Stomach (tissue), 9 donors: ENCODE data around the gene ELMO1. TPM values are rescaled to one million over a fixed set of nuclear protein-coding genes. Genes with fewer than 3 reads are reported as not detected.

Source experiments
- DNase-seq, 2 donors: peaks; one replicate each; pipeline versions ENCODE4 v3.0.0 to v3.0.0-alpha.2; 2013 to 2019
- H3K27ac ChIP-seq, 5 donors: fragments of 200-600 bp in 4 of 5; sonication (generic) in 4 of 5; one replicate each; pipeline ENCODE4 v1.5.1; 2013 to 2019; ENCODE audit warnings: mild to moderate bottlenecking in 1 of 5, moderate library complexity in 1 of 5
- H3K27me3 ChIP-seq, 3 donors: fragments of 200-600 bp; sonication (generic); one replicate each; pipeline ENCODE4 v1.5.1; 2017 to 2019; ENCODE audit warnings: mixed run types in 1 of 3
- H3K36me3 ChIP-seq, 4 donors: fragments of 200-600 bp; sonication (generic); 1 replicate in 3 of 4; 2 replicates in 1 of 4; pipeline ENCODE4 v1.5.1; 2016 to 2019
- H3K4me1 ChIP-seq, 4 donors: fragments of 200-600 bp; sonication (generic); one replicate each; pipeline ENCODE4 v1.5.1; 2016 to 2019
- H3K4me3 ChIP-seq, 4 donors: fragments of 200-600 bp; sonication (generic) in 3 of 4; one replicate each; pipeline ENCODE4 v1.5.1; 2016 to 2019; ENCODE audit warnings: mild to moderate bottlenecking in 1 of 4
- H3K9me3 ChIP-seq, 4 donors: fragments of 200-600 bp; sonication (generic); one replicate each; pipeline ENCODE4 v1.5.1; 2016 to 2019
- EP300 ChIP-seq: sonication (generic); formaldehyde crosslinking; IDR thresholded peaks from one replicate; pipeline ENCODE4 v1.6.1; 2017; ENCODE audit warnings: antibody characterized with exemption
- POLR2A ChIP-seq, 4 donors: fragments of 450-650 bp; IDR thresholded peaks; one replicate each; pipeline ENCODE4 v1.6.1; 2016; ENCODE audit warnings: antibody characterized with exemption in 4 of 4, control low read depth in 2 of 4, mild to moderate bottlenecking in 1 of 4, moderate library complexity in 1 of 4
- POLR2AphosphoS5 ChIP-seq, 3 donors: sonication (generic); formaldehyde crosslinking; IDR thresholded peaks; one replicate each; pipeline ENCODE4 v1.6.1; 2016; ENCODE audit warnings: antibody characterized with exemption in 3 of 3
- WGBS, 5 donors: extraction: QIAGEN DNeasy Blood & Tissue Kit in 3 of 5; methylation state at CpG; one replicate each; pipeline versions ENCODE4 v1.1.5 to v1.1.7; 2013 to 2018; 5-methylcytosine and 5-hydroxymethylcytosine counted together
- intact Hi-C: fragments of 100-400 bp; cut with DNase I; formaldehyde crosslinking; loops from one replicate; pipeline ENCODE4 v1.15.1; 2023; ENCODE audit warnings: low total_unique reads
- polyA plus RNA-seq, 3 donors: library from polyadenylated mRNA; stranded (reverse); fragments of 200-250 nt; gene quantifications; one replicate each; pipeline ENCODE4 v1.2.3, GENCODE V29; 2013
- total RNA-seq, 5 donors: library from RNA; depleted of rRNA; stranded (reverse); fragments of >200 nt; gene quantifications; one replicate each; pipeline versions ENCODE4 v1.1.0 to v1.2.3, GENCODE V29; 2014 to 2016
- TF ChIP-seq, protein P1 (sequence below), 7 experiments: fragments of 450-650 bp in 4 of 7; fragments of 200-600 bp in 3 of 7; sonication (generic) in 3 of 7; IDR thresholded peaks; one replicate each; pipeline ENCODE4 v1.5.1; 2016 to 2019; ENCODE audit warnings: antibody characterized with exemption in 7 of 7, control low read depth in 2 of 7, mild to moderate bottlenecking in 1 of 7
- donor health status: healthy with polysubstance abuse.
- donor health status: Bipolar disorder and iron deficiency.
- donor health status: healthy.

The ELMO1 gene
- total and polyA plus RNA-seq, 8 donors = 4.1 to 117 (median 44.8) TPM

DNA sequence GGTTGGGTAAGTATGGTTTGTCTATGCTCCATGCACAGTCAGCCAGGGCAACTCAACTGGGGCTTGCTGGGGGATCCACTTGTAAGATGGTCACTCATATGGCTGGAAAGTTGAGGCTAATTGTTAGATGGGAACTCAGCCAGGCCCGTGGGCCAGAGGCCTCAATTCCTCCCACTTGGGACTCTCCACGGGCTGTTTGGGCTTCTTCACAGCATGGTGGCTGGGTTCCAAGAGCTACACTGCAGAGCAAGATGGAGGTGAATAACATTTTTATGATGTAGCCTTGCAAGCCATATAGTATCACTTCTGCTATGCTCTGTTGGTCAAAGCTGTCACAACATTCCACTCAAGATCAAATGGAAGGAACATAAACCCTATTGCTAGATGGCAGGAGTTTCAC, 39.2 kb downstream of the ELMO1 start:
- DNase-seq = no peak
- WGBS, 5 donors = 14 to 70% (median 55%) methylated on average over 2 of the region's 2 CpGs
- H3K27me3 ChIP-seq = no peaks in the 10 kb centered on the region
- TF ChIP-seq POLR2AphosphoS5 (IDR thresholded peaks at IDR 0.05) (no peak), EP300 (no peak), POLR2A (IDR thresholded peaks at IDR 0.05) (no peak)
- TF ChIP-seq, protein P1, sequence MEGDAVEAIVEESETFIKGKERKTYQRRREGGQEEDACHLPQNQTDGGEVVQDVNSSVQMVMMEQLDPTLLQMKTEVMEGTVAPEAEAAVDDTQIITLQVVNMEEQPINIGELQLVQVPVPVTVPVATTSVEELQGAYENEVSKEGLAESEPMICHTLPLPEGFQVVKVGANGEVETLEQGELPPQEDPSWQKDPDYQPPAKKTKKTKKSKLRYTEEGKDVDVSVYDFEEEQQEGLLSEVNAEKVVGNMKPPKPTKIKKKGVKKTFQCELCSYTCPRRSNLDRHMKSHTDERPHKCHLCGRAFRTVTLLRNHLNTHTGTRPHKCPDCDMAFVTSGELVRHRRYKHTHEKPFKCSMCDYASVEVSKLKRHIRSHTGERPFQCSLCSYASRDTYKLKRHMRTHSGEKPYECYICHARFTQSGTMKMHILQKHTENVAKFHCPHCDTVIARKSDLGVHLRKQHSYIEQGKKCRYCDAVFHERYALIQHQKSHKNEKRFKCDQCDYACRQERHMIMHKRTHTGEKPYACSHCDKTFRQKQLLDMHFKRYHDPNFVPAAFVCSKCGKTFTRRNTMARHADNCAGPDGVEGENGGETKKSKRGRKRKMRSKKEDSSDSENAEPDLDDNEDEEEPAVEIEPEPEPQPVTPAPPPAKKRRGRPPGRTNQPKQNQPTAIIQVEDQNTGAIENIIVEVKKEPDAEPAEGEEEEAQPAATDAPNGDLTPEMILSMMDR (IDR thresholded peaks at IDR 0.05) = no peak
- H3K9me3 ChIP-seq = peaks cover 0 to 3% (median 0%) of the 10 kb centered on the region in 4 donors
- intact Hi-C loops = no loop called here
- no peak overlapping the region for H3K4me3 ChIP-seq
- peaks cover 0 to 19% (median 7%) of the 10 kb centered on the region in 4 donors for H3K4me1 ChIP-seq
- H3K36me3 ChIP-seq = no peaks in the 10 kb centered on the region
- peak overlapping the region in 1 of 5 donors; percentile 21 for H3K27ac ChIP-seq

DNA sequence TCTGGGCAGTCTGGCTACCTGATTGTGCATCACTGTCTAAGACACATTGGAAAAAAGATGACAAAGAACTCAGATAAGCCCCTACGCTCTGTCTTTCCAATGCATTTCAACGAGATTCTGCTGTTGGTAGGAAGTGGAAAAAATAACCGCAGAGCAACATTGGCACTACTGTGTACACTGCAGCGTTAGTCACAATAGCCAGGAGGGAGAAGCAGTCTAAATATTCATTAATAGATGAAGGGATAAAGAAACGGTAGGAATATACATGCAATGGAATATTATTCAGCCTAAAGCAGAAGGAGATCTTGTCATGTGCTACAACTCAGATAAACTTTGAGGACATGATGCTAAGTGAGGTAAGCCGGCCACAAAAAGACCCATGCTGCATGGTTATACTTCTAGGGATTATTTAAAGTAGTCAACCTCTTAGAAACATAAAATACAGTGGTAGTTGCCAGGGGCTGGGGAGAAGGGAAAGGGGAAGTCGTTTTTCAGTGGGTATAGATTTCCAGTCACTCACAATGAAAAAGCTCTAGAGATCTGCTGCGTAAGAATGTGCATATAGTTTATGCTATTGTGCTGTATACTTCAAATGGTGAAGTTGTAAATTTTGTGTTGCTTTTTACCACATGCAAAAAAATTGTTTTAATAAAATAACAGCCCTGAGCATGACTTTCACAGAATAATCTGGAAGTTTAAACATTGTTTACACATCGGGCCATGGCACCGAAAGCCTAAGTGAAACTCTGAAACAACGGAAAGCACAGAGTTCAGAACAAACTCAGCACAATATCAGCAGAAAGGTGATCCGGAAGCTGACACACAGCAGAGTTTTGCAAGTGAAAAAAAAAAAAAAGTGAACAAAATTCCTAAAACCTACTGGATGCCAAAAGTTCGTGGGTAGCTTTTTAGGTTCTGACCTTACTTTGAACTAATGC, 40.1 kb downstream of the ELMO1 start:
- WGBS, 5 donors = 31 to 44% (median 42%) methylated on average over 13 of the region's 13 CpGs
- H3K36me3 ChIP-seq = no peaks in the 10 kb centered on the region
- DNase-seq = no peak
- no peaks in the 10 kb centered on the region for H3K27me3 ChIP-seq
- TF ChIP-seq POLR2A (IDR thresholded peaks at IDR 0.05) = no peak
- TF ChIP-seq POLR2AphosphoS5 (IDR thresholded peaks at IDR 0.05) = no peak
- no peak for TF ChIP-seq EP300
- TF ChIP-seq, protein P1 (IDR thresholded peaks at IDR 0.05) = no peak
- H3K27ac ChIP-seq = peak overlapping the region in 2 of 5 donors; percentile 21 to 29
- peaks cover 0 to 19% (median 7%) of the 10 kb centered on the region in 4 donors for H3K4me1 ChIP-seq
- intact Hi-C loops = no loop called here
- H3K9me3 ChIP-seq = peaks cover 0 to 3% (median 0%) of the 10 kb centered on the region in 4 donors
- H3K4me3 ChIP-seq = no peak overlapping the region

DNA sequence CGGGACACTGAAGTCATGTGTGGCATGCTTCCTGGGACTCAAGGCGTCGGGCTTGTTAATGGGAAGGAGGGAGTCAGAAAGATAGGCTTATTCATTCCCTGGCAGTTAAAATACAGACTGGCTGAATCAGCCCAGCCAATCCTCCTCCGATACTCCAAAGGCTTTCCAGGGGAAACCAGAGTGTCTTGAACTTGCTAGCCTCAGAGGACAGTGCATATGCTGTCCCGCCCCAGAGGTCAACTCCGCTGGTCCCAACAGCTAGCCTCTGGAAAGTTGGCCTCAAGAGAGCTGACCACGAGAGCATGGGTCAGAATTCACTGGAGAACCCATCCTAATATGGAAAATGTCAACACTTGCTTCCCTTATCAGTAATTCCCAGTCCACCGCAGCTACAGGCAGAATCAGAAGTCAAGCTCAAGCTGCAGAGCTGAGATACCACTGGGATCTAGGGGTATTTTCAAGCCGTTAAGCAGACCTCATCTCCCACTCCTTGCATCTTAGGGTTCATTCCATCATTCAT, 43.0 kb downstream of the ELMO1 start:
- Histone ChIP-seq H3K27me3 (no peaks in the 10 kb centered on the region), H3K4me1 (peaks cover 0 to 17% (median 7%) of the 10 kb centered on the region in 4 donors), H3K9me3 (no peaks in the 10 kb centered on the region), H3K4me3 (no peak overlapping the region), H3K27ac (no peak overlapping the region), H3K36me3 (no peaks in the 10 kb centered on the region)
- no peak for TF ChIP-seq EP300
- TF ChIP-seq, protein P1 (IDR thresholded peaks at IDR 0.05) = no peak
- no peak for TF ChIP-seq POLR2AphosphoS5 (IDR thresholded peaks at IDR 0.05)
- 28 to 49% (median 35%) methylated on average over 8 to 9 of the region's 9 CpGs for WGBS, 5 donors
- intact Hi-C loops = no loop called here
- DNase-seq = no peak

DNA sequence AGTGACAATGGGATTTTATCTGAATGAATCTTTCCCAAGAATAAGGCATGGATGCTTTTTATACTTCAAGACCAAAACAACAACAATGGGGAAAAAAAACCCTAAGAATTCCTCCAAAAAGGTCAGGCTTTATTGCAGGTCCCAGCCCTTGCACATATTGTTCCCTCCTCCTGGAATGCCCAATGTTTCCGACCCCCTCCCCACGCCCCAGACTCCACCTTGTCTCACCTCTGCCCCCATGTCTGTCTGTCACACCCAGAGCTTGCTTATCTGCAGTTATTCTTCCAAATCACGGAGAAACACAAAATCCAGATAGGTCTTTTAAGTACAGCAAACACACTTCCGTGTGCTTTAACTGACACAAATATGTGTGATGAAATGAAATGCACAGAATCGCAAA, 43.5 kb downstream of the ELMO1 start:
- H3K36me3 ChIP-seq = no peaks in the 10 kb centered on the region
- no peaks in the 10 kb centered on the region for H3K9me3 ChIP-seq
- intact Hi-C loops = no loop called here
- TF ChIP-seq POLR2A (IDR thresholded peaks at IDR 0.05) = no peak
- TF ChIP-seq EP300 = no peak
- TF ChIP-seq POLR2AphosphoS5 (IDR thresholded peaks at IDR 0.05) = no peak
- TF ChIP-seq, protein P1 (IDR thresholded peaks at IDR 0.05) = no peak
- H3K4me3 ChIP-seq = no peak overlapping the region
- WGBS, 5 donors = 26 to 49% (median 44%) methylated on average over 5 of the region's 5 CpGs
- no peak for DNase-seq
- H3K4me1 ChIP-seq = peaks cover 0 to 14% (median 5%) of the 10 kb centered on the region in 4 donors
- H3K27me3 ChIP-seq = no peaks in the 10 kb centered on the region
- no peak overlapping the region for H3K27ac ChIP-seq
